BJ (cell line): ENCODE results near the gene HLF. TPM values are rescaled to one million over a fixed set of nuclear protein-coding genes. Genes with fewer than 3 reads are reported as not detected.

Experiments
- CTCF ChIA-PET: fragments of 350-600 bp; formaldehyde crosslinking; extraction: SDS; loops from one replicate; lab custom pipeline; 2021; ENCODE audit warnings: antibody characterized with exemption, inconsistent platforms; lab: Yijun Ruan, JAX
- POLR2A ChIA-PET: fragments of 300-600 bp; sonication (Branson Sonifier 250); formaldehyde crosslinking; extraction: SDS; loops from one replicate; lab custom pipeline; 2021; ENCODE audit warnings: antibody characterized with exemption; lab: Charles Lee
- DNase-seq: peaks from one replicate; pipeline ENCODE4 v3.0.0-alpha.2; 2011; ENCODE audit warnings: low read depth
- H3K27me3 ChIP-seq: 2 replicates; pipeline ENCODE4 v1.6.0; 2011; ENCODE audit warnings: low read length; ENCODE audit not compliant: control insufficient read depth, insufficient read depth
- H3K36me3 ChIP-seq: 2 replicates; pipeline ENCODE4 v1.5.1; 2011; ENCODE audit warnings: low read length; ENCODE audit not compliant: control insufficient read depth, insufficient read depth
- H3K4me3 ChIP-seq: 2 replicates; pipeline ENCODE4 v1.5.1; 2011; ENCODE audit warnings: low read depth, mild to moderate bottlenecking, control low read depth, low read length
- polyA plus RNA-seq: library from polyadenylated mRNA; depleted of rRNA; stranded (reverse); fragments of >200 nt; gene quantifications from 2 replicates; pipeline ENCODE4 v1.2.3, GENCODE V29; 2011
- TF ChIP-seq, protein P1 (sequence below): IDR thresholded peaks from 2 replicates; pipeline ENCODE4 v1.5.1; 2011; ENCODE audit warnings: low read depth, mild to moderate bottlenecking, control low read depth, inconsistent platforms, low read length, moderate library complexity; ENCODE audit not compliant: insufficient read depth

Gene HLF
- polyA plus RNA-seq, 1 experiment, result not detected

DNA sequence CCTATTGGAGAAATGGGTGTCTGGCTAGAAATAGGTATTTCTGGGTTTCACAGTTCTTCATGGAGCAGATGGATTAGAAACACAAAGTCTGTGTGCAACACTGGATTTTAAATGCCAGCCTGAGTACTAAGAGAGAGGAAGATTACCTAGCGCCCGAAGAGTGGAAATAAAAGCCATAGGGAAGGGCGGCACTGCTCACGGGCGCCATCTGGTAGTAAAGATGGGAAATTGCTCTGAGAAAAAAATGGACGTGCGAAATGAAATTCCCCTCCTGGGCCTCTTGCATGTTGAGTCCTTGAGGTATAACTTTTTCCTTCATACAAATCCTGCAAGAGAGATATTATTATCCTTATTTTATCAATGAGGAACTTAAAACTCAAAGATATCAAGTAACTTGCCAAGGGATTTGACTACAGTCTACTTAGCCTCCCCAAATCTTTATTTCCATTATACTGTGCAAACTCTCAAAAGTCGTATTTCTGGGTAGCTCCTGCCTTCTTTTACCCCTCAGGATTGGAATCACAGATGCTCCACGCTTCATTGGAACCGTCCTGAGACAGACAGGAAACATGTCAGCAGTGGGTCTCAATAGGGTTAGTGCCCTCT lies 84.1 kb downstream of the HLF start:
- TF ChIP-seq, protein P1, sequence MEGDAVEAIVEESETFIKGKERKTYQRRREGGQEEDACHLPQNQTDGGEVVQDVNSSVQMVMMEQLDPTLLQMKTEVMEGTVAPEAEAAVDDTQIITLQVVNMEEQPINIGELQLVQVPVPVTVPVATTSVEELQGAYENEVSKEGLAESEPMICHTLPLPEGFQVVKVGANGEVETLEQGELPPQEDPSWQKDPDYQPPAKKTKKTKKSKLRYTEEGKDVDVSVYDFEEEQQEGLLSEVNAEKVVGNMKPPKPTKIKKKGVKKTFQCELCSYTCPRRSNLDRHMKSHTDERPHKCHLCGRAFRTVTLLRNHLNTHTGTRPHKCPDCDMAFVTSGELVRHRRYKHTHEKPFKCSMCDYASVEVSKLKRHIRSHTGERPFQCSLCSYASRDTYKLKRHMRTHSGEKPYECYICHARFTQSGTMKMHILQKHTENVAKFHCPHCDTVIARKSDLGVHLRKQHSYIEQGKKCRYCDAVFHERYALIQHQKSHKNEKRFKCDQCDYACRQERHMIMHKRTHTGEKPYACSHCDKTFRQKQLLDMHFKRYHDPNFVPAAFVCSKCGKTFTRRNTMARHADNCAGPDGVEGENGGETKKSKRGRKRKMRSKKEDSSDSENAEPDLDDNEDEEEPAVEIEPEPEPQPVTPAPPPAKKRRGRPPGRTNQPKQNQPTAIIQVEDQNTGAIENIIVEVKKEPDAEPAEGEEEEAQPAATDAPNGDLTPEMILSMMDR, result peak; percentile 91
- no peaks in the 10 kb centered on the region for H3K27me3 ChIP-seq
- ChIA-PET POLR2A (no interaction called here), CTCF (interaction anchor here (0.7 to 4.3 kb wide), 21 partner anchors 8 to 476 kb away, joined by 3 to 64 read pairs (median 4); partner anchors contain the start of gene SMIM36)
- DNase-seq, result no peak
- H3K36me3 ChIP-seq, result no peaks in the 10 kb centered on the region
- H3K4me3 ChIP-seq, result no peak overlapping the region

DNA sequence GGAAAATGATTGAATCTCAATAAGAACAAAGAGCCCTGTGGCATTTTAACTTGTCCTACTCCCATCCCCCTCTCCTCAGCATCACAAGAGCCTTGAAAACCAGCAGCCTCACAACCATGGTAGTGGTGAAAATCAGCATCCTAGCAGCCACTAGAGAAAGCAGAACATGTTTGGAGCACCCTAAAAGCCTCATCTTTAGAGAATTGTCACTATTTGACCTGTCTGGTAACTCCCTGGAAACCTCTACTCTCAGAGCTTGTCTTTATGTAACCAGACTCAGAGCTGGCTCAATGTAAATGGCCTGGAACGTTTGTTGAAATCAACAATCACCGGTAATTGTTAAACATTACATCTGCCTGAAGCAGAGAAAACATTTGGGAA lies 86.1 kb downstream of the HLF start:
- ChIA-PET CTCF (no interaction called here), POLR2A (no interaction called here)
- TF ChIP-seq, protein P1, result no peak
- H3K27me3 ChIP-seq, result no peaks in the 10 kb centered on the region
- H3K36me3 ChIP-seq, result no peaks in the 10 kb centered on the region
- no peak overlapping the region for H3K4me3 ChIP-seq
- no peak for DNase-seq

DNA sequence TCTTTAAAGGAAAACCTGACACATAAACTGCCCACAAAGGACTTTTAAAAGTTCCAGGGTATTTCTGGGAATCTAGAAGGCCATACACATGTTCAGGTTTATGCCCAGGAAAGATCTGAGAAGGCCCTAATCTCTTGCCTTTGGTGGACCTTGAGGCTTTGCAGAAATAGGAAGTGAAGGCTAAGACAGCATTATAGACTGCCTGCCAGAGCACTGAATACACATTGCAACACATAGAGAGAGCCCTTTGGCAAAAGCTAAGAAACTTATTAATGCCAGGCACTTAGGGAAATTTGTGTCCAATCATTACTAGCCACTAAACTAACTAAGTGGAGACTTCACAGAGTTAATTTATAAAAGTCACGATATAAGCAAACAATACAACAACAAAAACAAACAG lies 86.5 kb downstream of the HLF start:
- no peak for DNase-seq
- Histone ChIP-seq H3K4me3 (no peak overlapping the region), H3K36me3 (no peaks in the 10 kb centered on the region), H3K27me3 (no peaks in the 10 kb centered on the region)
- ChIA-PET POLR2A (no interaction called here), CTCF (interaction anchor here (1.4 to 1.5 kb wide), 2 partner anchors 9 to 163 kb away, joined by 3 to 6 read pairs; no protein-coding TSS in a partner anchor)
- TF ChIP-seq, protein P1, result no peak

DNA sequence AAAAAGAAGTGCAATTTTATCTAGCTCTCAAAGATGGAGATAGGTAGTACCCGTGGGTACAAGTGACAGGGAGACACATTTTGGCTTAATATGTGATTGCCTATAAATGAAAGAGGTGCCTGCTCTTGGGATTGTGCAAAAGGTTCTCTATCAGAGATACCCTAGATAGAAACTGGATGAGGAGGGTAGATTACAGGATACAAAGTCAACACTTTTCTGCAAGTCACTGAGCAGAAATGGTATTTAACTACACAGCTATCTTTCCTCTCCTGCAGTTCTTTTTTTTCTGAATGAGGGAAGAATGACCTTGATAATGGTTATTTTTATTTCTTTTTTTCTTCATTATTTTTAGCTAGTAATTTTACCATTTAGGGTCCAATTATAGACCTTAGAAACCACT lies 89.2 kb downstream of the HLF start:
- TF ChIP-seq, protein P1, result no peak
- ChIA-PET POLR2A (no interaction called here), CTCF (interaction anchor here (0.6 to 6.7 kb wide), 7 partner anchors 10 to 776 kb away, joined by 3 to 39 read pairs (median 4); partner anchors contain the start of gene SMIM36)
- no peaks in the 10 kb centered on the region for H3K36me3 ChIP-seq
- no peaks in the 10 kb centered on the region for H3K27me3 ChIP-seq
- no peak overlapping the region for H3K4me3 ChIP-seq
- DNase-seq, result no peak

DNA sequence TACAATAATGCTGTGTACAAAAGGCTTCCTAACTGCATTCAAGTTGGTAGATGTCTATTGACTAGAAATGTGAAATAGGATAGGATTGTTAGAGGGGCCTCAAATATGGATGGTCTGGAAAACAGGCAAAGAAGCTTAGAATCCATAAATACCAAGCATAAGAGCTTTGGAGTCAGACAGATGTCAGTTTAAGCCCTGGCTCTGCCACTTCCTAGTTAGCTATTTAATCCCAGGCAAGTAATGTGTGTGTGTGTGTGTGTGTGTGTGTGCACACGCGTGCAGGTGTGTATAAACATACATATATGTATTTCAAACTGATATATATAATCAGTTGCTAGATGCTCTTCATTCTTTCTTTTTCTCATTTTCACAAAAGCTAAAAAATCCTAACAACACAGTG lies 90.2 kb downstream of the HLF start:
- ChIA-PET CTCF (interaction anchor here (0.5 to 6.7 kb wide), 11 partner anchors 10 to 369 kb away, joined by 3 to 39 read pairs (median 4); partner anchors contain the start of gene SMIM36), POLR2A (no interaction called here)
- TF ChIP-seq, protein P1, result no peak
- H3K4me3 ChIP-seq, result no peak overlapping the region
- H3K36me3 ChIP-seq, result no peaks in the 10 kb centered on the region
- no peak for DNase-seq
- H3K27me3 ChIP-seq, result no peaks in the 10 kb centered on the region
